GM21737 (cell line): Measurements from ENCODE around the gene ARCN1.

Experiments used
- ATAC-seq: cut with Tn5 transposase; IDR thresholded peaks from one replicate; pipeline ENCODE4 v1.9.1; 2021; ENCODE audit warnings: mild to moderate bottlenecking, moderate library complexity; ENCODE audit not compliant: unreplicated experiment

The ARCN1 gene

GRCh38 chr11:118619444-118620197 is 47.4 kb downstream of the ARCN1 start:
- no peak for ATAC-seq

GRCh38 chr11:118620529-118621070 is 48.4 kb downstream of the ARCN1 start:
- no peak for ATAC-seq

- ATAC-seq = no peak
These were observed 49.0 kb downstream of the ARCN1 start for GRCh38 chr11:118621071-118621783.

- ATAC-seq = no peak
These were observed 49.7 kb downstream of the ARCN1 start for GRCh38 chr11:118621784-118622375.

- ATAC-seq = no peak
These were observed 50.4 kb downstream of the ARCN1 start for GRCh38 chr11:118622376-118623268.

- no peak for ATAC-seq
These were observed 51.1 kb downstream of the ARCN1 start for GRCh38 chr11:118623269-118623655.

GRCh38 chr11:118625036-118625690 is 53.0 kb downstream of the ARCN1 start:
- no peak for ATAC-seq

GRCh38 chr11:118625976-118626375 is 53.8 kb downstream of the ARCN1 start:
- ATAC-seq = no peak

- ATAC-seq = no peak
These were observed 55.4 kb downstream of the ARCN1 start for GRCh38 chr11:118627566-118627965.

- ATAC-seq = no peak
These were observed 55.8 kb downstream of the ARCN1 start for GRCh38 chr11:118628031-118628430.

GRCh38 chr11:118628432-118628831 is 56.2 kb downstream of the ARCN1 start:
- no peak for ATAC-seq

- ATAC-seq = no peak
These were observed 56.8 kb downstream of the ARCN1 start for GRCh38 chr11:118628861-118629549.

GRCh38 chr11:118629761-118630661 is 57.8 kb downstream of the ARCN1 start:
- no peak for ATAC-seq

GRCh38 chr11:118631142-118631909 is 59.1 kb downstream of the ARCN1 start:
- no peak for ATAC-seq

- no peak for ATAC-seq
These were observed 60.5 kb downstream of the ARCN1 start for GRCh38 chr11:118632577-118633318.

- ATAC-seq = no peak
These were observed 61.1 kb downstream of the ARCN1 start for GRCh38 chr11:118633319-118633690.

- ATAC-seq = no peak
These were observed 61.8 kb downstream of the ARCN1 start for GRCh38 chr11:118633979-118634378.
